CD14-positive monocyte (primary cell): ENCODE measurements around the gene SHC2. TPM values are rescaled to one million over a fixed set of nuclear protein-coding genes. Genes with fewer than 3 reads are reported as not detected.
A peak's percentile ranks its signal among the peaks of the same experiment; 100 is the strongest.

Experiments used
- DNase-seq, 3 donors: peaks; one replicate each; pipeline ENCODE4 v3.0.0-alpha.2; 2011 to 2022
- H2AFZ ChIP-seq: 2 replicates; pipeline ENCODE4 v1.6.0; 2012; ENCODE audit warnings: mild to moderate bottlenecking, low read depth, low read length, inconsistent platforms; ENCODE audit not compliant: insufficient read depth, poor library complexity, severe bottlenecking
- H3K27ac ChIP-seq, 2 donors: 1 replicate in 1 of 2; 2 replicates in 1 of 2; pipeline ENCODE4 v1.5.1; 2012 to 2013; ENCODE audit warnings: low read length in 2 of 2, control low read depth in 1 of 2, inconsistent platforms in 1 of 2, low read depth in 1 of 2, mild to moderate bottlenecking in 1 of 2
- H3K27me3 ChIP-seq, 2 donors: one replicate each; pipeline versions ENCODE4 v1.6.0 to v1.6.1; 2011 to 2013; ENCODE audit warnings: low read length in 2 of 2; ENCODE audit not compliant: control insufficient read depth in 2 of 2, insufficient read depth in 2 of 2
- H3K36me3 ChIP-seq, 2 donors: replicated peaks in 1 of 2; 1 replicate in 1 of 2; 2 replicates in 1 of 2; pipeline versions ENCODE4 v1.5.1 to v1.6.1; 2012 to 2013; ENCODE audit warnings: low read length in 2 of 2, control low read depth in 1 of 2, inconsistent platforms in 1 of 2, mild to moderate bottlenecking in 1 of 2; ENCODE audit not compliant: insufficient read depth in 2 of 2, control insufficient read depth in 1 of 2
- H3K4me1 ChIP-seq, 2 donors: 1 replicate in 1 of 2; 2 replicates in 1 of 2; pipeline versions ENCODE4 v1.5.1 to v1.6.1; 2012 to 2013; ENCODE audit warnings: low read length in 2 of 2, control low read depth in 1 of 2, inconsistent platforms in 1 of 2, mild to moderate bottlenecking in 1 of 2, moderate library complexity in 1 of 2; ENCODE audit not compliant: insufficient read depth in 2 of 2, control insufficient read depth in 1 of 2
- H3K4me2 ChIP-seq: replicated peaks from 2 replicates; pipeline ENCODE3; 2012; ENCODE audit warnings: low read length, moderate library complexity, mild to moderate bottlenecking; ENCODE audit not compliant: poor library complexity, severe bottlenecking; ENCODE audit errors: extremely low read depth
- H3K4me3 ChIP-seq, 3 experiments: fragments of 200-600 bp in 1 of 3; sonication (generic) in 1 of 3; replicated peaks in 1 of 3; 1 replicate in 2 of 3; 2 replicates in 1 of 3; pipeline ENCODE4 v1.5.1; 2011 to 2013; ENCODE audit warnings: low read length in 3 of 3, mild to moderate bottlenecking in 3 of 3, control low read depth in 2 of 3, low read depth in 2 of 3, inconsistent platforms in 1 of 3, moderate library complexity in 1 of 3
- H3K79me2 ChIP-seq: 2 replicates; pipeline ENCODE4 v1.6.0; 2012; ENCODE audit warnings: mild to moderate bottlenecking, control low read depth, inconsistent platforms, low read length, moderate library complexity; ENCODE audit not compliant: insufficient read depth
- H3K9ac ChIP-seq: 2 replicates; pipeline ENCODE4 v1.6.0; 2017; ENCODE audit warnings: low read length, mild to moderate bottlenecking; ENCODE audit not compliant: insufficient read depth, poor library complexity, severe bottlenecking
- H3K9me3 ChIP-seq, 2 donors: replicated peaks in 1 of 2; 1 replicate in 1 of 2; 2 replicates in 1 of 2; pipeline versions ENCODE4 v1.5.1 to v1.6.1; 2012 to 2013; ENCODE audit warnings: low read length in 2 of 2, control low read depth in 1 of 2; ENCODE audit not compliant: control insufficient read depth in 1 of 2, insufficient read depth in 1 of 2
- H4K20me1 ChIP-seq: 2 replicates; pipeline ENCODE4 v1.6.0; 2012; ENCODE audit warnings: mild to moderate bottlenecking, low read length, control low read depth, moderate library complexity; ENCODE audit not compliant: insufficient read depth
- H3K27ac Mint-ChIP-seq, 7 donors: one replicate each; pipeline ENCODE4 v1.8.0; 2020; ENCODE audit warnings: mild to moderate bottlenecking in 7 of 7, mixed read lengths in 7 of 7, moderate library complexity in 6 of 7, inconsistent platforms in 2 of 7
- H3K27me3 Mint-ChIP-seq, 3 donors: one replicate each; pipeline ENCODE4 v1.8.0; 2021 to 2022; ENCODE audit warnings: low read depth in 3 of 3, mild to moderate bottlenecking in 3 of 3, mixed read lengths in 3 of 3, moderate library complexity in 3 of 3, inconsistent platforms in 1 of 3
- H3K36me3 Mint-ChIP-seq, 2 donors: one replicate each; pipeline ENCODE4 v1.8.0; 2020; ENCODE audit warnings: mixed read lengths in 2 of 2, inconsistent platforms in 1 of 2, mild to moderate bottlenecking in 1 of 2
- H3K4me1 Mint-ChIP-seq: one replicate; pipeline ENCODE4 v1.8.0; 2020; ENCODE audit warnings: mild to moderate bottlenecking, mixed read lengths
- H3K4me3 Mint-ChIP-seq, 2 donors: one replicate each; pipeline ENCODE4 v1.8.0; 2020; ENCODE audit warnings: mild to moderate bottlenecking in 2 of 2, mixed read lengths in 2 of 2, moderate library complexity in 1 of 2
- H3K9me3 Mint-ChIP-seq, 7 donors: one replicate each; pipeline ENCODE4 v1.8.0; 2020 to 2022; ENCODE audit warnings: mixed read lengths in 7 of 7, mild to moderate bottlenecking in 6 of 7, moderate library complexity in 6 of 7, inconsistent platforms in 2 of 7
- CTCF ChIP-seq: fragments of 200-600 bp; IDR thresholded peaks from one replicate; pipeline ENCODE4 v1.8.0; 2022; ENCODE audit warnings: antibody characterized with exemption, mild to moderate bottlenecking
- WGBS: methylation state at CpG from one replicate; pipeline ENCODE4 v1.1.5; 2013; ENCODE audit warnings: missing lambda C conversion rate; ENCODE audit not compliant: insufficient coverage; 5-methylcytosine and 5-hydroxymethylcytosine counted together
- intact Hi-C, 2 donors: fragments of 100-400 bp; cut with micrococcal nuclease; formaldehyde crosslinking; loops; one replicate each; pipeline versions ENCODE4 v1.15.0 to v1.15.1; 2023
- polyA plus RNA-seq, 3 donors: library from polyadenylated mRNA; depleted of rRNA in 1 of 3; unstranded in 2 of 3; stranded (reverse) in 1 of 3; fragments of 300-500 nt in 2 of 3; fragments of >200 nt in 1 of 3; fragmentation: Illumina TruSeq in 2 of 3; gene quantifications; 1 replicate in 2 of 3; 2 replicates in 1 of 3; pipeline ENCODE4 v1.2.3, GENCODE V29; 2012 to 2021

Gene SHC2
- polyA plus RNA-seq, 3 donors = not detected

DNA sequence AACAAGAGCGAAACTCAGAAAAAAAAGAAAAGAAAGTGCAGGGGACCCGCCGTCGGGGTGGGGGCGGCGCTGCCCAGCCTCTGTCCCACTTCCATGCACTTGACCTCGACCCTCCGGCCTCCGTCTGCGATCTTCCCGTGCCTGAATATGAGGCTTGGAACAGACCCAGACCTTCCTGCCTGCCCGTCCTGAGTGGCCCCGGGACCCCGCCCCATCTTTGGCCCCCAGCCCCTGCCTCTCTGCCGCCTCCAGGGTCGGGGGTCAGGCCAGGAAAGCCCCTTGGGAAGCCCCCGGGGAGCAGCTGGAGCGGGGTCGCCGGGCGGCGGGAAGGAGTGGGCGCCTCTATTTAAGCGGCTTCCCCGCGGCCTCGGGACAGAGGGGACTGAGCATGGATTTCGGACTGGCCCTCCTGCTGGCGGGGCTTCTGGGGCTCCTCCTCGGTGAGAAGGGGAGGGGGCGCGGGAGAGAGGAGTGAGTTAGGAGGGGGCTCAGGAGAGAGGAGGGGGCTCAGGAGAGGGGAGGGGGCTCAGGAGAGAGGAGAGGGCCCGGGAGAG is 35.4 kb upstream of the SHC2 start, which contains the start of gene MADCAM1:
Gene MADCAM1 (plus strand): TSS at position 375 of the 554 bp plus-strand sequence. CDS start 14 bp downstream, at position 389.
- Histone ChIP-seq H3K36me3 (no peaks in the 10 kb centered on the region), H2AFZ (no peak within 1 kb of the TSS), H3K9ac (no peak within 1 kb of the TSS), H3K79me2 (no peaks in the 10 kb centered on the region), H3K27me3 (peaks cover 16 to 49% of the 10 kb centered on the region in 2 donors), H3K27ac (no peak within 1 kb of the TSS), H3K4me2 (no peak within 1 kb of the TSS), H3K9me3 (peaks cover 5 to 11% of the 10 kb centered on the region in 2 donors), H3K4me3 (no peak within 1 kb of the TSS), H3K4me1 (no peaks in the 10 kb centered on the region), H4K20me1 (no peaks in the 10 kb centered on the region)
- DNase-seq = no peak
- peaks cover 0 to 4% of the 10 kb centered on the region in 2 donors for H3K36me3 Mint-ChIP-seq
- peak within 1 kb of the TSS in 2 of 7 donors; percentile 13 to 30 for H3K27ac Mint-ChIP-seq
- peaks cover 2 to 39% (median 25%) of the 10 kb centered on the region in 7 donors for H3K9me3 Mint-ChIP-seq
- TF ChIP-seq CTCF = no peak
- intact Hi-C loops = no loop called here
- H3K4me1 Mint-ChIP-seq = no peaks in the 10 kb centered on the region
- peaks cover 36 to 72% (median 59%) of the 10 kb centered on the region in 3 donors for H3K27me3 Mint-ChIP-seq
- peak within 1 kb of the TSS in 1 of 2 donors; percentile 67 for H3K4me3 Mint-ChIP-seq
- WGBS = 21% methylated on average over 24 of the region's 33 CpGs

GRCh38 chr19:495402-496111 is 34.7 kb upstream of the SHC2 start:
- Histone ChIP-seq H3K9ac (no peak overlapping the region), H3K9me3 (peaks cover 5 to 11% of the 10 kb centered on the region in 2 donors), H3K4me1 (no peaks in the 10 kb centered on the region), H3K27me3 (peaks cover 16 to 49% of the 10 kb centered on the region in 2 donors), H3K27ac (no peak overlapping the region), H3K79me2 (no peaks in the 10 kb centered on the region), H4K20me1 (no peaks in the 10 kb centered on the region), H3K4me2 (no peak overlapping the region), H3K4me3 (no peak overlapping the region), H2AFZ (no peak overlapping the region), H3K36me3 (no peaks in the 10 kb centered on the region)
- peaks cover 38 to 66% (median 57%) of the 10 kb centered on the region in 3 donors for H3K27me3 Mint-ChIP-seq
- peaks cover 2 to 35% (median 21%) of the 10 kb centered on the region in 7 donors for H3K9me3 Mint-ChIP-seq
- WGBS = 30% methylated on average over 30 of the region's 32 CpGs
- intact Hi-C loops = no loop called here
- H3K4me3 Mint-ChIP-seq = peak overlapping the region in 1 of 2 donors; percentile 67
- peak in 1 of 3 donors; percentile 41 for DNase-seq
- peaks cover 0 to 4% of the 10 kb centered on the region in 2 donors for H3K36me3 Mint-ChIP-seq
- H3K4me1 Mint-ChIP-seq = no peaks in the 10 kb centered on the region
- peak overlapping the region in 2 of 7 donors; percentile 13 to 30 for H3K27ac Mint-ChIP-seq
- peak; percentile 91 for TF ChIP-seq CTCF
